Neural cell (in vitro differentiated cells): ENCODE results near the gene CEP72. TPM values are rescaled to one million over a fixed set of nuclear protein-coding genes. Genes with fewer than 3 reads are reported as not detected.

Experiments used
- H2AFZ ChIP-seq: fragments of 200-600, 300-800 bp; sonication (generic), shearing (Covaris generic); 2 replicates; pipeline ENCODE4 v1.6.0; 2014; ENCODE audit warnings: low read depth, mild to moderate bottlenecking, antibody characterized with exemption, low read length, moderate library complexity
- H3F3A ChIP-seq: fragments of 200-600 bp; shearing (Covaris generic); 2 replicates; pipeline ENCODE4 v1.6.1; 2016; ENCODE audit warnings: mild to moderate bottlenecking, moderate library complexity, mixed read lengths, antibody characterized with exemption, low read length; ENCODE audit not compliant: insufficient read depth, poor library complexity, severe bottlenecking
- H3K27ac ChIP-seq: fragments of 200-600, 300-800 bp; sonication (generic), shearing (Covaris generic); 2 replicates; pipeline ENCODE4 v1.5.1; 2014; ENCODE audit warnings: mild to moderate bottlenecking, low read length, moderate library complexity
- H3K27me3 ChIP-seq: fragments of 300-800, 200-600 bp; sonication (generic), shearing (Covaris generic); 2 replicates; pipeline ENCODE4 v1.6.0; 2014; ENCODE audit warnings: mild to moderate bottlenecking, low read depth, low read length, moderate library complexity; ENCODE audit not compliant: insufficient read depth
- H3K36me3 ChIP-seq: fragments of 300-800, 200-600 bp; sonication (generic), shearing (Covaris generic); 2 replicates; pipeline ENCODE4 v1.5.1; 2014; ENCODE audit warnings: mild to moderate bottlenecking, antibody characterized with exemption, low read length, moderate library complexity; ENCODE audit not compliant: insufficient read depth
- H3K4me2 ChIP-seq: fragments of 300-800, 200-600 bp; sonication (generic), shearing (Covaris generic); 2 replicates; pipeline ENCODE4 v1.6.0; 2014; ENCODE audit warnings: mild to moderate bottlenecking, low read length
- H3K4me3 ChIP-seq: fragments of 300-800, 200-600 bp; sonication (generic), shearing (Covaris generic); 2 replicates; pipeline ENCODE4 v1.5.1; 2014; ENCODE audit warnings: mild to moderate bottlenecking, low read length, moderate library complexity
- H3K79me2 ChIP-seq: fragments of 200-600 bp; shearing (Covaris generic); replicated peaks from 2 replicates; pipeline ENCODE4 v1.6.0; 2014; ENCODE audit warnings: mild to moderate bottlenecking, low read length, moderate library complexity; ENCODE audit not compliant: insufficient read depth
- H3K9ac ChIP-seq: fragments of 300-800, 200-600 bp; sonication (generic), shearing (Covaris generic); 2 replicates; pipeline ENCODE4 v1.6.1; 2016; ENCODE audit warnings: mild to moderate bottlenecking, low read length, mixed read lengths
- H3K9me2 ChIP-seq: fragments of 200-600 bp; shearing (Covaris generic); 2 replicates; pipeline ENCODE4 v1.6.1; 2016; ENCODE audit warnings: mild to moderate bottlenecking, low read length, mixed read lengths; ENCODE audit not compliant: insufficient read depth
- H3K9me3 ChIP-seq: fragments of 200-600, 300-800 bp; sonication (generic), shearing (Covaris generic); 2 replicates; pipeline ENCODE4 v1.6.1; 2016; ENCODE audit warnings: mild to moderate bottlenecking, mixed run types, low read length, moderate library complexity, mixed read lengths
- H4K20me1 ChIP-seq: fragments of 200-600 bp; shearing (Covaris generic); 2 replicates; pipeline ENCODE4 v1.6.1; 2016; ENCODE audit warnings: mild to moderate bottlenecking, mixed run types; ENCODE audit not compliant: insufficient read depth
- CTCF ChIP-seq: fragments of 450-650 bp; IDR thresholded peaks from 2 replicates; pipeline ENCODE4 v1.5.1; 2014; ENCODE audit warnings: antibody characterized with exemption, mild to moderate bottlenecking, moderate library complexity; ENCODE audit not compliant: poor library complexity, severe bottlenecking
- EP300 ChIP-seq: fragments of 450-650 bp; conservative IDR thresholded peaks from 2 replicates; pipeline ENCODE4 v1.6.1; 2014; ENCODE audit warnings: antibody characterized with exemption, mild to moderate bottlenecking, moderate library complexity; ENCODE audit not compliant: poor library complexity, severe bottlenecking
- EZH2 ChIP-seq: fragments of 200-600, 300-800 bp; shearing (Covaris generic), sonication (generic); IDR thresholded peaks from 2 replicates; pipeline ENCODE4 v1.6.1; 2014; ENCODE audit warnings: antibody characterized with exemption, low read length, borderline replicate concordance, mild to moderate bottlenecking; ENCODE audit not compliant: insufficient read depth, poor library complexity, severe bottlenecking
- MXI1 ChIP-seq: fragments of 450-650 bp; conservative IDR thresholded peaks from 2 replicates; pipeline ENCODE4 v1.6.1; 2014; ENCODE audit warnings: antibody characterized with exemption, mild to moderate bottlenecking; ENCODE audit not compliant: poor library complexity, severe bottlenecking
- POLR2AphosphoS5 ChIP-seq: IDR thresholded peaks from 2 replicates; pipeline ENCODE4 v1.6.1; 2012
- RAD21 ChIP-seq: fragments of 450-650 bp; conservative IDR thresholded peaks from 2 replicates; pipeline ENCODE4 v1.6.1; 2014; ENCODE audit warnings: antibody characterized with exemption, mild to moderate bottlenecking, moderate library complexity
- REST ChIP-seq: IDR thresholded peaks from 2 replicates; pipeline ENCODE4 v1.6.1; 2012; ENCODE audit warnings: borderline replicate concordance
- SMC3 ChIP-seq: fragments of 450-650 bp; conservative IDR thresholded peaks from 2 replicates; pipeline ENCODE4 v1.6.1; 2014; ENCODE audit warnings: antibody characterized with exemption, mild to moderate bottlenecking, moderate library complexity; ENCODE audit not compliant: poor library complexity
- TAF1 ChIP-seq: IDR thresholded peaks from 2 replicates; pipeline ENCODE4 v1.6.1; 2012; ENCODE audit warnings: low read depth
- polyA plus RNA-seq: library from polyadenylated mRNA; depleted of rRNA; stranded (reverse); fragments of >200 nt; gene quantifications from 2 replicates; pipeline ENCODE4 v1.2.3, GENCODE V29; 2014

Gene CEP72
- polyA plus RNA-seq, 1 donor from 2014 or later: 5.9 TPM

- Histone ChIP-seq H3K4me2 (no peak overlapping the region), H3K9me2 (no peaks in the 10 kb centered on the region), H3K27me3 (no peaks in the 10 kb centered on the region), H3K9me3 (no peaks in the 10 kb centered on the region), H3K4me3 (no peak overlapping the region), H2AFZ (no peak overlapping the region), H3K79me2 (no peaks in the 10 kb centered on the region), H3K9ac (no peak overlapping the region), H3K27ac (no peak overlapping the region), H4K20me1 (no peaks in the 10 kb centered on the region), H3F3A (no peaks in the 10 kb centered on the region), H3K36me3 (no peaks in the 10 kb centered on the region)
- TF ChIP-seq RAD21 (no peak), REST (no peak), MXI1 (no peak), POLR2AphosphoS5 (no peak), TAF1 (no peak), EZH2 (no peak), SMC3 (no peak), CTCF (no peak), EP300 (no peak)
Measured at GRCh38 chr5:665541-665955, 53.4 kb downstream of the CEP72 start.

GRCh38 chr5:665956-666711 lies 54.0 kb downstream of the CEP72 start:
- Histone ChIP-seq H3K9ac (no peak overlapping the region), H3K9me2 (no peaks in the 10 kb centered on the region), H3K9me3 (no peaks in the 10 kb centered on the region), H3K79me2 (no peaks in the 10 kb centered on the region), H3K4me3 (no peak overlapping the region), H3K27ac (no peak overlapping the region), H2AFZ (no peak overlapping the region), H3K27me3 (no peaks in the 10 kb centered on the region), H3K4me2 (no peak overlapping the region), H4K20me1 (no peaks in the 10 kb centered on the region), H3F3A (no peaks in the 10 kb centered on the region), H3K36me3 (no peaks in the 10 kb centered on the region)
- TF ChIP-seq EZH2 (no peak), POLR2AphosphoS5 (no peak), TAF1 (no peak), SMC3 (no peak), MXI1 (no peak), RAD21 (no peak), EP300 (no peak), REST (no peak), CTCF (no peak)
